HepG2 (cell line): ENCODE data around the gene CACHD1. TPM values are rescaled to one million over a fixed set of nuclear protein-coding genes. Genes with fewer than 3 reads are reported as not detected.

Source experiments
- ATAC-seq: fragments of 200-7000 bp; cut with Tn5 transposase; 3 replicates; pipeline ENCODE4 v1.9.1; 2020; ENCODE audit warnings: mild to moderate bottlenecking, moderate library complexity
- Bru-seq: library from RNA; stranded (reverse); fragments of 400-500 nt; gene quantifications from one replicate; lab custom pipeline; 2021; lab: Mats Ljungman, UMichigan
- BruChase-seq, 2 experiments: library from RNA; stranded (reverse); fragments of 400-500 nt; gene quantifications; one replicate each; lab custom pipeline; 2021; lab: Mats Ljungman, UMichigan
- BruUV-seq: library from RNA; stranded (reverse); fragments of 400-500 nt; replicated peaks from 2 replicates; lab custom pipeline; 2021; lab: Mats Ljungman, UMichigan
- CTCF ChIA-PET: fragments of 300-600 bp; formaldehyde crosslinking; extraction: SDS; loops from one replicate; lab custom pipeline; 2021; ENCODE audit warnings: low total read pairs, inconsistent platforms, low intra/inter-chr PET ratio; lab: Yijun Ruan, JAX
- POLR2A ChIA-PET: fragments of 350-600 bp; sonication (Branson Sonifier 250); formaldehyde crosslinking; loops from one replicate; lab custom pipeline; 2020; ENCODE audit warnings: antibody characterized with exemption, inconsistent platforms; lab: Yijun Ruan, JAX
- DNase-seq: peaks from one replicate; pipeline ENCODE4 v3.0.0-alpha.2; 2015; ENCODE audit warnings: low spot score
- FAIRE-seq: peaks from 3 replicates; lab custom pipeline; 2011; peaks lifted over from hg19 to GRCh38; lab: Jason Lieb, UNC
- H2AFZ ChIP-seq: one replicate; pipeline ENCODE4 v1.6.1; 2011; ENCODE audit warnings: low read length, inconsistent platforms
- H3K27ac ChIP-seq: fragments of 300-600 bp; 3 replicates; pipeline ENCODE4 v1.8.0; 2011; ENCODE audit warnings: mixed run types, mild to moderate bottlenecking, mixed read lengths, low read length, inconsistent platforms; ENCODE audit not compliant: insufficient read depth; ENCODE audit errors: extremely low read length
- H3K27me3 ChIP-seq, 2 experiments: fragments of 200-600 bp in 1 of 2; 2 replicates in 1 of 2; 3 replicates in 1 of 2; pipeline versions ENCODE4 v1.6.0 to v1.8.0; 2011; ENCODE audit warnings: low read length in 2 of 2, mild to moderate bottlenecking in 2 of 2, moderate library complexity in 2 of 2, inconsistent platforms in 1 of 2; ENCODE audit not compliant: insufficient read depth in 2 of 2, control insufficient read depth in 1 of 2
- H3K36me3 ChIP-seq, 2 experiments: fragments of 200-600 bp in 1 of 2; replicated peaks in 1 of 2; 2 replicates in 1 of 2; 3 replicates in 1 of 2; pipeline versions ENCODE4 v1.5.1 to v1.8.0; 2011; ENCODE audit warnings: low read length in 2 of 2, inconsistent platforms in 1 of 2; ENCODE audit not compliant: insufficient read depth in 2 of 2, control insufficient read depth in 1 of 2
- H3K4me1 ChIP-seq: 2 replicates; pipeline ENCODE4 v1.5.1; 2012; ENCODE audit warnings: low read length, inconsistent platforms; ENCODE audit not compliant: insufficient read depth
- H3K4me2 ChIP-seq: 2 replicates; pipeline ENCODE4 v1.6.0; 2011; ENCODE audit warnings: low read depth, low read length, inconsistent platforms
- H3K4me3 ChIP-seq, 3 experiments: fragments of 200-600 bp in 1 of 3; sonication (generic), shearing (Covaris generic) in 1 of 3; replicated peaks in 1 of 3; 2 replicates each; pipeline ENCODE4 v1.5.1; 2011 to 2016; ENCODE audit warnings: low read length in 3 of 3, inconsistent platforms in 2 of 3, low read depth in 2 of 3, mild to moderate bottlenecking in 2 of 3, control low read depth in 1 of 3, mixed read lengths in 1 of 3; ENCODE audit not compliant: insufficient read depth in 1 of 3
- H3K79me2 ChIP-seq: one replicate; pipeline ENCODE4 v1.6.1; 2011; ENCODE audit warnings: low read length, inconsistent platforms; ENCODE audit not compliant: insufficient read depth
- H3K9ac ChIP-seq: 2 replicates; pipeline ENCODE4 v1.6.0; 2011; ENCODE audit warnings: mild to moderate bottlenecking, low read depth, low read length, inconsistent platforms; ENCODE audit not compliant: insufficient read depth
- H3K9me3 ChIP-seq: 2 replicates; pipeline ENCODE4 v1.5.1; 2012; ENCODE audit warnings: mild to moderate bottlenecking, low read length
- H4K20me1 ChIP-seq: 2 replicates; pipeline ENCODE4 v1.6.0; 2011; ENCODE audit warnings: inconsistent platforms, mild to moderate bottlenecking, low read length, moderate library complexity; ENCODE audit not compliant: insufficient read depth
- ELK4 ChIP-seq: sonication (generic); formaldehyde crosslinking; IDR thresholded peaks from 2 replicates; pipeline ENCODE4 v1.9.0; 2021; ENCODE audit warnings: missing genetic modification reagents, borderline replicate concordance
- HDAC2 ChIP-seq: sonication (generic); formaldehyde crosslinking; IDR thresholded peaks from 2 replicates; pipeline ENCODE4 v1.4.0; 2020; ENCODE audit warnings: missing genetic modification reagents
- KLF9 ChIP-seq: IDR thresholded peaks from 2 replicates; pipeline ENCODE4 v1.6.1; 2016; ENCODE audit warnings: low read depth
- MAF1 ChIP-seq: sonication (generic); formaldehyde crosslinking; IDR thresholded peaks from 2 replicates; pipeline ENCODE4 v1.5.0; 2020; ENCODE audit warnings: missing genetic modification reagents, borderline replicate concordance
- MYPOP ChIP-seq: sonication (generic); formaldehyde crosslinking; IDR thresholded peaks from 2 replicates; pipeline ENCODE4 v1.8.1; 2023; ENCODE audit warnings: mild to moderate bottlenecking, moderate library complexity, missing genetic modification reagents
- TRIM22 ChIP-seq: fragments of 450-650 bp; IDR thresholded peaks from 2 replicates; pipeline ENCODE4 v1.6.1; 2017
- ZNF263 ChIP-seq: sonication (generic); formaldehyde crosslinking; IDR thresholded peaks from 2 replicates; pipeline ENCODE4 v1.4.0; 2020; ENCODE audit warnings: missing genetic modification reagents
- ZNF510 ChIP-seq: sonication (generic); formaldehyde crosslinking; IDR thresholded peaks from 2 replicates; pipeline ENCODE4 v1.4.0; 2020; ENCODE audit warnings: low read depth, mild to moderate bottlenecking, missing genetic modification reagents
- ZNF687 ChIP-seq: sonication (generic); formaldehyde crosslinking; IDR thresholded peaks from 2 replicates; pipeline ENCODE4 v1.5.1; 2020; ENCODE audit warnings: mild to moderate bottlenecking, missing genetic modification reagents, moderate library complexity
- ZNF781 ChIP-seq: sonication (generic); formaldehyde crosslinking; IDR thresholded peaks from 2 replicates; pipeline ENCODE4 v1.5.1; 2020; ENCODE audit warnings: borderline replicate concordance, mild to moderate bottlenecking, missing genetic modification reagents; ENCODE audit errors: not compliant biosample characterization
- WGBS: methylation state at CpG from one replicate; pipeline ENCODE4 v1.1.6; 2017; ENCODE audit warnings: low lambda C conversion rate; 5-methylcytosine and 5-hydroxymethylcytosine counted together
- in situ Hi-C: cut with HindIII; loops from 2 replicates; pipeline ENCODE4 v1.10.0; 2017; ENCODE audit warnings: low pct_unique_long_range_greater_than_20kb; ENCODE audit not compliant: extremely low pct_ligation_motif_present
- intact Hi-C: fragments of 100-400 bp; cut with micrococcal nuclease; formaldehyde crosslinking; loops from one replicate; pipeline ENCODE4 v1.10.0; 2022; ENCODE audit not compliant: unreplicated experiment
- long read RNA-seq, 2 experiments: library from RNA in 1 of 2; library from polyadenylated mRNA in 1 of 2; stranded (forward) in 1 of 2; unstranded in 1 of 2; transcript quantifications; one replicate each; pipeline ENCODE4 v2.0.0, GENCODE V29; 2019 to 2022
- polyA minus RNA-seq, 3 experiments: library from RNA; depleted of rRNA, polyadenylated mRNA; stranded (reverse); fragments of >200 nt; gene quantifications; 2 replicates each; pipeline ENCODE4 v1.2.3, GENCODE V29; 2011; ENCODE audit warnings: low replicate concordance in 1 of 3
- polyA plus RNA-seq, 8 experiments: library from polyadenylated mRNA; depleted of rRNA in 3 of 8; stranded (reverse) in 7 of 8; unstranded in 1 of 8; fragments of >200 nt; fragmentation: Illumina TruSeq in 4 of 8; extraction: Trizol in 4 of 8; gene quantifications; 2 replicates each; pipeline versions ENCODE4 v1.2.1 to v1.2.3, GENCODE V29; 2011 to 2016; ENCODE audit warnings: low read depth in 4 of 8, missing spikeins in 1 of 8, mixed read lengths in 1 of 8; ENCODE audit not compliant: insufficient read depth in 1 of 8
- total RNA-seq, 5 experiments: library from RNA; depleted of rRNA; stranded (reverse); fragments of >200 nt; fragmentation: Illumina TruSeq; extraction: Trizol; gene quantifications; 2 replicates each; pipeline ENCODE4 v1.2.3, GENCODE V29; 2016; ENCODE audit warnings: low read depth in 1 of 5

The CACHD1 gene
- total RNA-seq (2016; rRNA removed; fragmentation: Illumina TruSeq; extraction: Trizol) (0.11 TPM in 1 of 2 replicates, not detected in the other), polyA plus RNA-seq (2011; rRNA removed) (not detected in 2 replicates), polyA minus RNA-seq (2011; rRNA and poly(A)+ RNA removed; ENCODE audit: low replicate concordance) (0.08 and 0.68 TPM in 2 replicates), Bru-seq, nascent RNA (percentile 13 among the genes with signal in this experiment), BruChase-seq, experiment 1, labeled RNA remaining after a 6-hour chase (percentile 12 among the genes with signal in this experiment), BruChase-seq, experiment 2, labeled RNA remaining after a 2-hour chase (percentile 12 among the genes with signal in this experiment)
- total RNA-seq (2016; cell fraction: cytosol; rRNA removed; fragmentation: Illumina TruSeq; extraction: Trizol; ENCODE audit: low read depth) = under 0.01 TPM in 1 of 2 replicates, not detected in the other
- total RNA-seq (2016; cell fraction: insoluble cytoplasmic fraction; rRNA removed; fragmentation: Illumina TruSeq; extraction: Trizol) = 0.03 and 0.09 TPM in 2 replicates
- 0.03 and 0.09 TPM in 2 replicates for total RNA-seq (2016; cell fraction: membrane; rRNA removed; fragmentation: Illumina TruSeq; extraction: Trizol)
- total RNA-seq (2016; cell fraction: nucleus; rRNA removed; fragmentation: Illumina TruSeq; extraction: Trizol) = 0.13 and 0.19 TPM in 2 replicates
- polyA plus RNA-seq (2011; cell fraction: cytosol; rRNA removed) = not detected in 2 replicates
- polyA plus RNA-seq (2011; cell fraction: nucleus; rRNA removed) = 0.03 TPM in 2 replicates
- polyA plus RNA-seq (2012) = 0.03 TPM in 1 of 2 replicates, not detected in the other
- 0.03 TPM in 1 of 2 replicates, not detected in the other for polyA plus RNA-seq (2016; cell fraction: cytosol; fragmentation: Illumina TruSeq; extraction: Trizol; ENCODE audit: low read depth)
- polyA plus RNA-seq (2016; cell fraction: insoluble cytoplasmic fraction; fragmentation: Illumina TruSeq; extraction: Trizol; ENCODE audit: low read depth) = 0.17 TPM in 1 of 2 replicates, not detected in the other
- polyA plus RNA-seq (2016; cell fraction: membrane; fragmentation: Illumina TruSeq; extraction: Trizol; ENCODE audit: low read depth) = not detected in 2 replicates
- 0.19 and 0.35 TPM in 2 replicates for polyA plus RNA-seq (2016; cell fraction: nucleus; fragmentation: Illumina TruSeq; extraction: Trizol; ENCODE audit: insufficient read depth, low read depth)
- polyA minus RNA-seq (2011; cell fraction: cytosol; rRNA and poly(A)+ RNA removed) = not detected in 2 replicates
- 0.13 and 0.50 TPM in 2 replicates for polyA minus RNA-seq (2011; cell fraction: nucleus; rRNA and poly(A)+ RNA removed)
- long read RNA-seq, experiment 1 = 0 reads
- long read RNA-seq, experiment 2 = 0 reads

GRCh38 chr1:64469977-64470664 is at the start of gene CACHD1:
CACHD1 (plus strand) TSS chr1:64470129; CDS start chr1:64470745, 616 bp downstream.
- intact Hi-C loops (no loop called here), in situ Hi-C loops (no loop called here)
- FAIRE-seq = no peak
- CTCF ChIA-PET = no interaction called here
- POLR2A ChIA-PET = no interaction called here
- peak; percentile 86 for ATAC-seq
- H3K27me3 ChIP-seq = peaks cover 5 to 48% of the 10 kb centered on the region in 2 experiments; a peak in 4 of 5 replicates
- H3K27ac ChIP-seq = no peak within 1 kb of the TSS
- no peak within 1 kb of the TSS for H3K9ac ChIP-seq
- no peaks in the 10 kb centered on the region for H3K79me2 ChIP-seq
- H3K36me3 ChIP-seq = no peaks in the 10 kb centered on the region
- H3K9me3 ChIP-seq = no peaks in the 10 kb centered on the region
- H2AFZ ChIP-seq = no peak within 1 kb of the TSS
- DNase-seq = no peak
- 1% methylated on average over 16 of the region's 82 CpGs for WGBS
- no peaks in the 10 kb centered on the region for H4K20me1 ChIP-seq
- BruUV-seq = no TSS peak
- peak within 1 kb of the TSS; percentile 40 to 70 (median 53); a peak in 5 of 6 replicates for H3K4me3 ChIP-seq
- H3K4me2 ChIP-seq = peak within 1 kb of the TSS; percentile 78
- no peaks in the 10 kb centered on the region for H3K4me1 ChIP-seq
- no peak for TF ChIP-seq MYPOP (CRISPR knock-in tag)
- TF ChIP-seq ZNF687 = peak; percentile 36; the same call in 1 of the 2 replicates
- TF ChIP-seq ELK4 (CRISPR knock-in tag) = no peak
- TF ChIP-seq HDAC2 (CRISPR knock-in tag) = no peak
- 0 out of 2 replicates have a peak, but pooled peaks have one; percentile 21 for TF ChIP-seq ZNF263 (CRISPR knock-in tag)
- TF ChIP-seq KLF9 = no peak
- TF ChIP-seq ZNF510 = no peak
- TF ChIP-seq TRIM22 = no peak
- TF ChIP-seq MAF1 (CRISPR knock-in tag) = no peak
- no peak for TF ChIP-seq ZNF781 (CRISPR knock-in tag)
